Activated CD4-positive, CD25-positive, alpha-beta regulatory T cell (primary cell): ENCODE measurements around the gene TFEB.

ENCODE experiments used
- DNase-seq, 4 experiments: peaks; one replicate each; lab custom pipeline; 2025; lab: John Stamatoyannopoulos, UW

The TFEB gene

GRCh38 chr6:41652866-41653652 lies 82.3 kb downstream of the TFEB start:
- no peak for DNase-seq

GRCh38 chr6:41651962-41652657 lies 83.3 kb downstream of the TFEB start:
- no peak for DNase-seq

GRCh38 chr6:41651246-41651961 lies 84.0 kb downstream of the TFEB start:
- DNase-seq: no peak

- DNase-seq: no peak
These were observed 85.3 kb downstream of the TFEB start for GRCh38 chr6:41650120-41650519.

- no peak for DNase-seq
These were observed 85.8 kb downstream of the TFEB start for GRCh38 chr6:41649596-41649995.

GRCh38 chr6:41648921-41649320 lies 86.5 kb downstream of the TFEB start:
- no peak for DNase-seq

- DNase-seq: no peak
These were observed 87.3 kb downstream of the TFEB start for GRCh38 chr6:41648070-41648585.

GRCh38 chr6:41647061-41647511 lies 88.3 kb downstream of the TFEB start:
- DNase-seq: no peak

GRCh38 chr6:41646026-41646795 lies 89.2 kb downstream of the TFEB start:
- DNase-seq: no peak

- no peak for DNase-seq
These were observed 90.3 kb downstream of the TFEB start for GRCh38 chr6:41645007-41645618.

- DNase-seq: no peak
These were observed 91.0 kb downstream of the TFEB start for GRCh38 chr6:41644297-41644879.

GRCh38 chr6:41643899-41644269 lies 91.5 kb downstream of the TFEB start:
- no peak for DNase-seq

GRCh38 chr6:41642960-41643898 lies 92.2 kb downstream of the TFEB start:
- DNase-seq: no peak

GRCh38 chr6:41642090-41642959 lies 93.1 kb downstream of the TFEB start:
- DNase-seq: no peak

- no peak for DNase-seq
These were observed 94.0 kb downstream of the TFEB start for GRCh38 chr6:41641352-41641925.

GRCh38 chr6:41640426-41640825 lies 95.0 kb downstream of the TFEB start:
- no peak for DNase-seq

- no peak for DNase-seq
These were observed 95.5 kb downstream of the TFEB start for GRCh38 chr6:41639809-41640371.
